Measurements from ENCODE around the gene ABHD5.

The ABHD5 gene

DNA sequence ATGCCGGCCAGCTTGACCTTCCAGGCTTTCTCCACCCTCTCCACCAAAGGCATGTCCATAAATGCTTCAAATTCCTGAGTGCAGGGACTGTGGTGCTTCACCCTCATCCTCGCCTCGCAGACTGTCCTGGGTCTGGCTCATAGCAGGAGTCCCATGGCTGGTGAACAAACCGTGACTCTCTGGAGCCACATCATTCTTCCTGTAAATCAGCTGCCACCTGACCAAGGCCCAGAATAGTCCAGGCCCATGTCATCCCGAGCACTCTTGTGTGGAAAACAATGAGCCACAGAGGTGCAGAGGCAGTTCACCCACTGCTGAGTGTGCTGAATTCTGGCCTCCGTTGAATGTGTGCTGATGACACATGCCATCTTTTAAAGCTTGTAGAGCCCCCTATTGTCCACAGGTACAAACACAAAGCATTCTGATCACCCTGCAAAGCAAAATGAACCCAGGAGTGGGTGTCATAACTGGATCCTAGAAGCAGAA lies 68.6 kb downstream of the ABHD5 start:
- no peak for DNase-seq

DNA sequence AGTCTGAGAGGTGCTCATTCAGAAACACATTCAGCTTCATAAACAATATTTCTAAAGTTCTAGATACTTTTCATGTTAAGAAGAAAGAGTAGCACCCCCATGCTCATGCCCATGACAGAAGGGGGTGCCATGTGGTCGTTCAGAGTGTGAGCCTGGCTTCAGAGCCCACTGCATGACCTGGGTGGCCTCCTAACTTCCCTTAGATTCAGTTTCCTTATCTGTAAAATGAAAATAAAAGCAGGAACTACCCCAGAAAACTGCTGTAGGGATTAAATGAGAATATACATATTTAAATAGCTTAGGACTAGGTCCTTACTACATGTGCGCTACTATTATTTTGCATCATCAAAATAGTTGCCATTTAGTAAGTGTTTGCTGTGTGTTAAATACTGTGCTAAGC lies 69.2 kb downstream of the ABHD5 start:
- DNase-seq: no peak

DNA sequence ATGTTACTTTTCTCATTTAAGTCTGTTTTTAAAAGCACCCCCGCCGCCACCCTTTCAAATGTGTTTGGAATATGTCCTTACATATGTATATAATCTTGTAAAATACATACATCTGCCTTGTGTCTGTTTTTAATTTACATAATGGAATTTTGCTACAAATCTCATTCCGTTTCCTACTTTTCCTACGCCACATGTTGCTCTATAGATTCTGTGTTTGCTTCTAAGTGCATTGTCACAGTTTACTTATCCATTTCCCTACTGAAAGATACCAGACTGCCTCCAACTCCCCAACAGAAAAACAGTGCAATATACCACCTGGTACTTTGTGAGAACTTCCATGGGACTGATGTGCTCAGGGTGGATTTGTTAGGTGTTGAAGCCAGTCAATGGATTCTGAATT lies 70.2 kb downstream of the ABHD5 start:
- no peak for DNase-seq

DNA sequence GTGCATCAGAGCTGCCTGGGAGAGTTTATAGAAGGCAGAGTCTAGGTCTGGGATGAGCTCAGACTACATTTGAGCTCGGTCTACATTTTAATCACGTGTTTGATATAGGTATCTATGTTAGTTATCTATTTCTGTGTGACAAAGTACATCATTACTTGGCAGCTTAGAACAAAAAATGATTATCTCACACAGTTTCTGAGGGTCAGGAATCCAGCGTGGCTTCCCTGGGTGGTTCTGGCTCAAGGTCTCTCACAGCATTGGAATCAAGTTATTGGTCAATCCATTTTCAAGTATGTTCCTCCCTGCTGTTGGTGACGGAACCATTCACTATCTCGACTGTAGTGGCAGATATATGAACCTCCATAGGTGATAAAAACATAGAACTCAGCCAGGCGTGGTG lies 71.7 kb downstream of the ABHD5 start:
- no peak for DNase-seq

DNA sequence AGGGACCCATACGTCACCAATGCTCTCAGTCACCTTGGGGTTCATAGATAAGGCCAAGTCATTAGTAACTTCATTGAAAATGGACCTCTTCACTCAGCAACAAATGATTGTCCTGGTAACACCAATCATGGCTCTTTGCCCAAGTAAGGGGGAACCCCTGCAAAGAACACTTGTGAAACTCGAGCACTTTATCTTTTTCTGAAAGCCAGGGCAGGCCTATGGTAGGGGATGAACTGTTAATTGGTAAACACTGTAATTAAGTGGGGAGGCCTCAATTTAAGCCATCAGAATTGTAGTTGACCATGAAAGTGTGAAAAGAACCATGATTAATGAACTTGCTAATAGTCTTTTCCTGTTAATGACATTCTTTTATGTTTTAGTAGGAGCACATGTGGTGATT lies 73.3 kb downstream of the ABHD5 start:
- no peak for DNase-seq

DNA sequence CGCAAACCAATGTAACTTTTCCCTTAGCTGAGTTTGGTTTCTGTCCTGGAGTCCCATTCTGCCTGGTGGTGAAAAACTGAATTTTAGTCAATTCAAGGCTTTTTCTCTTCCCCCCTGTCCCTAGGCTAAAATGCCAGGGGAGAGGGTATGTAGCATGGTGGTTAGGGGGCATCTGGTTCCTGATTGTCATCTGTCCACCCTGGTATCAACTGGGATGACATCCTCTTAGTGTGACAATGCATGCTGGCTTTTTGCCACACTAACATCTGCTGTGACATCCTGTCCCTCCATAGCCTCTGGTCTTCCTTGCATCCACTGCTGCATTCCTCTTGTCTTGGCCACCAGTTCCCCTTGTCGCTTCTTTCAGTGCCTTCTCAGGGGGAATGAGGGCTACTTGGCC lies 73.7 kb downstream of the ABHD5 start:
- DNase-seq: no peak

DNA sequence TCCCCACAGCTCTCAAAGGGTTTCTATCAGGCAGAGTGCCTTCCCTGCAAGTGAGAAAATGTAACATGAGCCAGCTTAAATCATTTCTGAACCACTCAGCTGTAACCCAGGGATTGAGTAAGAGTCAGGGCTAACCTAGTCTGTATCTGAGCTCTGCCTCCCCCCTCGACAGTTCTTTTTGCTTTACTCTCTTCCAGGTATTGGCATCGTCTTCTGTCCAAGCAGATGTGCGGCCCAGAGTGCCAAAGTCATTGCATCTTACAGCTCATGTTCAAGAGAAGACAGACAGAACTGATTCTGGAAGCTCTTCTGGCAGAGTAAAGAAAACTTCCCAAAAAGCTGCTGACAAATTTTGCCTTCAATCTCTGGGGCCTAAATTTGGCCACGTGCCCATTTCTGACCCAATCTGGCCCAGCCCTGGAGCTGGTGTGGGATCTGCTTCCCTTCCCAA lies 74.8 kb downstream of the ABHD5 start:
- no peak for DNase-seq

DNA sequence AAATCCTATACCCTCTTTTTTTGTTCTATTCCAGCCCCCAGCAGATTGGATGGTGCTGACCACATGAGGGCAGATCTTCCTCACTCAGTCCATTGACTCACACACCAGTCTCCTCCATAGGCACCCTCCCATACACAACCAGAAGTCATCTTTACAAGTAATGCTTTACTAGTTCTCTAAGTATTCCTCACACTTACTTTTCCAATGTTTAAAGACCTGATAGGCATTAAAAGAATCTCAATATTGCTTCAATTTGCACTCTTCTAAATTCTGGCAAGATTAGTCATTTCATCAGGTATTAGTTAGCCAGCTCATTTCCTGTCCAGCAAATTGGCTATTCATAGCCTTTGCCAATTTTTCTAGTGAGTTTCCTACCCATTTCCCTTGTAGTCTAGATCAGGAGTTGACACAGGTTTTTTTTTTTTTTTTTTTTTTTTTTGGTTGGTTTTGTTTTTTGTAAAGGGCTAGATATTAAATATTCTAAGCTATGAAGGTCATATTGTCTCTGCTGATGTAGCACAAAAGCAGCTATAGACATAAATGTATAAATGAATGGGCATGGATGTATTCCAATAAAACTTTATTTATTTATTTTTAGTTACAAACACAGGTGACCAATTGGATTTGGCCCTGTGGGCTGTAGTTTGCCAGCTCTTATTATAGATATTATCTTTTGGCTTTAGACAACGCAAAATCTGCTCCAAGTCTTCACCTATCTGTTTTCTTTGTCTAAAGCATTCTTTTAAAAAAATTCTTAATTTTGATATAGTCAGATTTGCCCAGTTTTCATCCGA lies 76.1 kb downstream of the ABHD5 start:
- no peak for DNase-seq

DNA sequence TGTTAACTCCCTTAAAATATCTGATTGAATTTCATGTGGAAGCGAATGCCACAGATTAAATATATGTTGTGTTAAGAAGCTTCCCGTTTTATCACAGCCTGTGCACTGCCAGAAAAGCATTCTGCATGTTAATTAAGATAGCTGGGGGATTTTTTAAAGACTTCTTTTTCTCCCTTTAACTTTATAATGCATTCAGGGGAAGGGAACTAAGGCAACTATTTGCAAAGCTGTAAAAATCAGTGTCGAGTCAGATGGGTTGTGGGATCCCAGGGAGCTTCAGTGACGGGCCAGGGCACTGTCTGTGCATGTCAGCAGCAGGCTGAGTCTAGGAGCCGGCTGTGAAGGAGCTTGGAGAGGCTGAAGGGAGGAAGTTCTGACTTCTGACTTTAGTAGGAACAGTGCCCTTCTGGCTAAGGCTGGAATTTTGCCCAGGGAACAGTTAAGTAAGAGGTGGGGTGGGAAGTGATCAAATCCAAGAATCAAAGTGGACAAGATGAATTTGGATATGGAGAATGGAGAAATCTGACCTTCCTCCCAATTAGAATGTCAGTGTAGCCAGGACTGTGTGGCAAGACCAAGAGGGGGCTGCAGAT lies 77.7 kb downstream of the ABHD5 start:
- DNase-seq: no peak

DNA sequence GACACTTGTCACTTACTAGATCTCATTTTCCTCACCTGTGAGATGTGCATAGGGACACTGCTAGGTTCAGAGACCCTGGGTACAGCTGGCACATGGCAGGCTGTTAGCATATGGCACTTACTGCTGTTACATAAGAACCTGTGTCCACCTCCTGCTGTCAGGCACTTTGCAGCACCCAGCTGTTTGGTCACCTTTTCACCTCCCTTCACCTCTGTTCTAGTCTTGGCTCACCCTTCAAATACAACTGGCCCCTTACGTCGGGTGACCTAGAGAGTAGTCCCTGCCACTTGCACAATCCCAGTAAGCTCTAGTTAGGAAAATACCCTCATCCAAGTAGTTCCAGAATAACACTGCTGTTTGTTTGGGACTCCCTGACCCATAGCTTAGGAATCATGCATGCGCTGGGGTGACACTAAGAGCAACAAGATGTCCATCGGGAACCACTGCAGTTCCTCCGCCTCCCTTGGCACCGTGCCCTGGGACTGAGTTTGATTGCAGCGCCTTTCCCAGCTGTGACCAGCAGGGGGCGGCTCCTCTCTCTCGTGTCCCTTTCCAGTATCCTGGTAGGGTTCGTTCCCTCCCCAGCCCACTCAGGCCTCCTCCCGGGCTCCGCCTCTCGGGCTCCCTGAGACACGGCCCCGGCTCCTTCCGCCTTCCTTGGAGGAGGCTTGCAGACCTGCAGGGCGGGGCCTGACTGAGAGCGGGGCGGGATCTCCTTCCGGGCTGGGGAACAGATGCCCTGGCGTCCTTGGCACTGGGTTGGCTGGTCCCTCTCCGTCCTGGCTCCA lies 78.6 kb downstream of the ABHD5 start:
- peak; percentile 89 for DNase-seq

DNA sequence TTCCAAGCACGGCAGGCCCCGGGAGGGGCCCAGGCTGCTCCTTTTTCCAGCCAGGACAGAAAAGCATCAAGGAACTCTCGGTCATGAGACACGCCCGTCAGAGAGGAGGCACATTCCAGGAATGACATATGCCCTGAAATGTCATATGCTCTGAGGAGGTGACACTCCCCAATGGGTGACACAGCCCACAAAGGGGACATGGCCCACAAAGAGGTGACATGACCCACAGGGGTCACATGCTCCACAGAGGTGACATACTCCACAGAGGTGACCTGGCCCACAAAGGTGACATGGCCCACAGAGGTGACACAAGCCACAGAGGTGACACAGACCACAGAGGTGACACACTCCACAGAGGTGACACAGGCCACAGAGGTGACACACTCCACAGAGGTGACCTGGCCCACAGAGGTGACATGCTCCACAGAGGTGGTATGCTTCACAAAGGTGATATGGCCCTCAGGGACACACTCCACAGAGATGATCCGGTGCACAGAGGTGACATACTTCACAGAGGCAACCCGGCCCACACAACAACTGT lies 79.2 kb downstream of the ABHD5 start:
- peak; percentile 77 for DNase-seq

DNA sequence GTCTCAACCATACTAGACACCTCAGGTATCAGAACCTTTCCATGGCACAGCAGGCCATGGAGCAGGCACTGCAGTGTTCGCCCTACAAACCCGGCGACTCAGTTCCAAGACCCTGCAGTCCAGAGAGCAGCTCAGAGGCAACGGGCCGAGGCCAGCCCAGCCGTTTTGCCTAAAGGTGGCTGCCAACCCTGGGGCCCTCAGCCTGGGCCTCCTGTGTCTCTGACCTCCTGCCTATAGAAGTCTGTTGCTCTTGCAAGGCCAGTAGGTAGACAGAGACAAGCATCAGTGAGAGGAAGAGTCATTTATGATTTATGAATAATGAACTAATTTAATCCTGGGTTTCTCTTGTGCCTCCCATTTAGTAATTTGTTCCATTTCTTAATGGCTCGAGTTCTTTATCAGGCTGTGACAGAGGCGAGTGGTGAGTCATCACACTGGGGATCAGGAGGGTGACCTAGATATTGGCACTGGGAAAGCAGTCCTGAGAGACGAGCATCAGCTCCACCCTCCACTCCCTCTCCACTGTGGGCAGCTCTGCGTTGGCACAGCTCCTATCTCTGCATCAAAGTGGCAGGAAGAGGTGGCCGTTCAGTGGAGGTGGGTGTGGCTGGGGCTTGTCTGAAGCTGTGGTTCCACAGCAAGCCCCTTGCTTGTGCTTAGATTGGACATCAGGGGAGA lies 79.8 kb downstream of the ABHD5 start:
- peak; percentile 81 for DNase-seq

DNA sequence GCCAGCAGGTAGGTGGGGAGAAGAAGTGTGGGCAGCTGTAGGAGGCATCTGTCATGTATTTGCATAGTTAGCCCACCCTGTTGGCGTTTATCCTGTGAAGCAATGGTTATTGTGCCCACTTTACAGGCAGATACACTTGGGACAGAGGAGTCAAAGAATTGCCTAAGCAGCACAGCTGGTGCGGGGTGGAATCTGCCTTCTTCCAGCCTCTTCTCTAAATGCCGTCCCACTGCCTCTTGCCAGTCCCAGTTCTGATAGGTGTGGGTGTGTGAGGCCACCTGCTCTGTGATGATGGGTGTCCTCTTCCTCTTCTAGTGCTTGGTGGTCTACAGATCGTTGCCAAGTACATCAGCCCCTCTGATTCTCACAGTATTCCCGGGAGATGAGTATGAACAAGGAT lies 80.9 kb downstream of the ABHD5 start:
- no peak for DNase-seq

DNA sequence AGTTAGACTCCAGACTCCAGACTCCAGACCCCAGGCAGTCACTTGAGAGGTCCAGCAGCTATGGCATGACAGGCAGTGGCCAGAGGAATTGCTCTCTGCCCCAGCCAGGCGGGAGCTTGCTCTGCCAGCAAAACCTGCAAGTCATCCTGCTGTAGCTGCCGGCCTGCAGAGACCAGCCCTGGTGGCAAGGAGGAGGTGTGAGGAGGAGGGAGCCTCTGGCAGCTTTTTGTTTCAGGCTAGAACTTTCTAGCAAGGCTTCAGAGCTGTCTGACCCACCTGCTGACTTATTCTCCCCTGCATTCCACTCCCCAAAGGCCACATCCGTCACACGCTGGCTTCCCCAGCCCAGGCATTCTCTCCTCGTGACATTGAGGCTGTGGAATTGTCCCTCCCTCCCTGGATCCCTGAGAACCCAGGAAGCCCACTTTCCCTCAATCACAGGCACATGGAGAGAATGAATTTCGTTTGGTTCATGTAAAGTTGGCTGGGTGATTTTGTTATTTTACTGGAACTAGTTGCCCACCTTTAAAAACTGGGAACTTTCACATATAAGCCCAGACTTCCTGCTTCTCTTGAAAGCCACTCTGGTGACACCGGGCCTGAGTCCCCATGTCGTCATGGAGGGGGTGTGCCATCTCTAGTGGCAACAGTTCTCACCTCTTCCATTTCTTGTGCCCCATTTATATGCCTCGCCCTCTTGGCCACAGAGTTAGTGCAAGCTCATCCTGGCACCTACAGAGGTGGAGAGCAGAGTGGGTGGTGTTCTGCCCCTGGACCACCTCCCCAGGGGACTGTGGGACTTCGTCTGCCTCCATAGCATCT lies 82.7 kb downstream of the ABHD5 start:
- DNase-seq: peak; percentile 66

DNA sequence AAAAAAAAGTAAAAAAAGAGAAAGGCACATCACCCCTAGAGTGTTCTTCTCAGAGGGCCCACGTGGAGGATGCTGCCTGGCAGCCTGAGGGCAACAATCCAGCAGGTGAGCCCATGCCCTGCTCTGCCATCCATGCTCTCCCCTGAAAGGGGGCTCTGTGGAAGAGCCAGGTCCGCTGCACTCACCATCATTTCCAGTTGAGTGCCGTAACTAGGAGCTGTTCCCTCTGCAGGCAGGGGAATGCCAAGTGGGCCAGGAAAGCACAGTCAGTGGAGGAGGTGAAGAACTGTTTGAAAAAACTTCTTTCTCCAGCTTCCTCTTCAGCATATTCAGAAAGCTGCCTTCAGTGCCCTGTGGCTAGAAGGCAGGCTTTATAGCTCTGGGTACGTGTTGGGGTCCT lies 84.1 kb downstream of the ABHD5 start:
- DNase-seq: no peak

DNA sequence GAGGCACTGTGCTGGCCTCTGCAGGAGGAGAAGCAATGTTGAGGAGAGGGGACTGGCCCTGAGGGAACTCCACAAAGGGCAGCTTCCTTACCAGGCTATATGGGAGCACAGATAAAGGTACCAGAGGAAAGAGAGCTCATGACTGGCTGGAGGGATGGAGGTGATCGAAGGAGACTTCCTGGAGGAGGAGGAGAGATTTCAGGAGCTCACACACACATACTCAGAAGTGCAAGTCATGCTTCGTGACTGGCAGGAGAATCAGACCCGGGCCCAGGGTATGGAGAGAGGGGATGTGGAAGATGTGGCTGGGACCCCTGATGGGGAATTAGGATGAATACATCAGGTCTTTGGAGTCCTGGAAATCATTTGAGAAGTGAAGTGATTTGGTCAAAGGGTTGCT lies 85.4 kb downstream of the ABHD5 start:
- DNase-seq: no peak

DNA sequence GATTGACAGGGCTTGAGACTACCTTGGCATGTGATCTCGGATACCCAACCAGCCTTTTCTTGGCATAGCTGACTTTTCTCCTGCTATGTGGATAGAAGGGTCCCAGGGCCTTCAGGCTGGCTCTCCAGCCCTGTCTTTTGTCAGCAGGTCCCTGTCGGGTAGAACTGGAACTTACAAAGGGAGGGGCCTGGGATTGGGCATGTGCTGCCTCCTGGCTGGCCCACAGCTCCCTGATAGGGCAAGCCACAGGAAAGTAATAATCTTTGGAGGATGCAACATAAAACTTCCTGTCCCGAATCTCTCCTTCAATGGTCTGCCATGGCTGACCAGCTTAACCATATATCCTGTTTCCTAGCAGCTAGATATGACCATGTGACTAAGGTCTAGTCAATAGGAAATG lies 89.1 kb downstream of the ABHD5 start:
- DNase-seq: no peak

DNA sequence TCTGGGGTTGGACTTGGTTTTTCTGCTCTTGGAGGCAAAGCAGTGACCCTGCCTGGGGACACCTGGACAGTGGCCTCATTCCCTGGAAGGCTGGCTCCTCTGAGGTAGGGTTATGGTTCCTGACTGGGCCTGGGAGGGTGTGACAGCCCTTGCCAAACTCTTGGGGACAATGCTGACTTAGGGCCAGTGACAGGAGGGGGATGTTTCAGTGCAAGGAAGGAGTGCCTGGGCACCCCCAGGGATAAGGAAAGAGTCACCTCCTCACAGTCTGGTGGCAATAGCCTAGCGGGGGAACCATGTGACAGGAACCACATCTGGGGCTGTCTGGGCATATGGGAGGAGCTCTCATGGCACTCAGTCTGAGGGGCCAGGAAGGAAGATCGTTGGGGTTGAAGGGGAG lies 91.8 kb downstream of the ABHD5 start:
- no peak for DNase-seq
